Thyroid gland (tissue), 4 donors: ENCODE measurements around the gene TTC31.

Source experiments
- CTCF ChIP-seq, 6 experiments: fragments of 200-600 bp in 3 of 6; fragments of 450-650 bp in 3 of 6; sonication (generic) in 3 of 6; IDR thresholded peaks; one replicate each; pipeline ENCODE4 v1.5.1; 2016 to 2019; ENCODE audit warnings: antibody characterized with exemption in 6 of 6, mild to moderate bottlenecking in 2 of 6, inconsistent platforms in 1 of 6, moderate library complexity in 1 of 6
- POLR2A ChIP-seq, 2 donors: fragments of 450-650 bp; IDR thresholded peaks; one replicate each; pipeline ENCODE4 v1.6.1; 2017; ENCODE audit warnings: antibody characterized with exemption in 2 of 2, mild to moderate bottlenecking in 2 of 2, moderate library complexity in 1 of 2

- TF ChIP-seq CTCF (IDR thresholded peaks at IDR 0.05) (no peak), POLR2A (IDR thresholded peaks at IDR 0.05) (no peak)
Measured at GRCh38 chr2:74491648-74492544, 9.0 kb downstream of the TTC31 start.
